GM19324 (cell line): Measurements from ENCODE around the gene MYH6.

Source experiments
- ATAC-seq: cut with Tn5 transposase; IDR thresholded peaks from one replicate; pipeline ENCODE4 v1.9.1; 2021; ENCODE audit warnings: mild to moderate bottlenecking, moderate library complexity; ENCODE audit not compliant: unreplicated experiment, low FRiP score

The MYH6 gene

GRCh38 chr14:23415821-23416778, 8.0 kb upstream of the MYH6 start:
- ATAC-seq = no peak

GRCh38 chr14:23414906-23415820, 7.1 kb upstream of the MYH6 start:
- ATAC-seq = no peak

GRCh38 chr14:23414254-23414653, 6.2 kb upstream of the MYH6 start:
- no peak for ATAC-seq

GRCh38 chr14:23413681-23414080, 5.6 kb upstream of the MYH6 start:
- ATAC-seq = no peak

- ATAC-seq = no peak
Measured at GRCh38 chr14:23411563-23412525, 3.8 kb upstream of the MYH6 start.

- no peak for ATAC-seq
Measured at GRCh38 chr14:23409966-23410635, 2.0 kb upstream of the MYH6 start.

- no peak for ATAC-seq
Measured at GRCh38 chr14:23409475-23409874, 1.4 kb upstream of the MYH6 start.

GRCh38 chr14:23408307-23408630, 196 bp upstream of the MYH6 start:
- no peak for ATAC-seq

- ATAC-seq = no peak
Measured at GRCh38 chr14:23406725-23407355, 1.2 kb downstream of the MYH6 start.

GRCh38 chr14:23406244-23406643, 1.8 kb downstream of the MYH6 start:
- ATAC-seq = no peak

- ATAC-seq = no peak
Measured at GRCh38 chr14:23405516-23406025, 2.5 kb downstream of the MYH6 start.

GRCh38 chr14:23405096-23405495, 3.0 kb downstream of the MYH6 start:
- no peak for ATAC-seq

- no peak for ATAC-seq
Measured at GRCh38 chr14:23404331-23404900, 3.7 kb downstream of the MYH6 start.

- ATAC-seq = no peak
Measured at GRCh38 chr14:23403908-23404307, 4.2 kb downstream of the MYH6 start.

GRCh38 chr14:23403139-23403438, 5.0 kb downstream of the MYH6 start:
- no peak for ATAC-seq

GRCh38 chr14:23402296-23403138, 5.6 kb downstream of the MYH6 start:
- no peak for ATAC-seq

- ATAC-seq = no peak
Measured at GRCh38 chr14:23401291-23401690, 6.8 kb downstream of the MYH6 start.
